Measurements from ENCODE around the gene NTN5. TPM values are rescaled to one million over a fixed set of nuclear protein-coding genes. Genes with fewer than 3 reads are reported as not detected.
"Not testable (repeated sequence)": the region's sequence is repeated elsewhere in the genome, so short reads cannot be mapped to it uniquely, and the experiment has no call there.

The NTN5 gene
- total RNA-seq, 3 donors from 2014 or later: 0.22 to 1.2 (median 0.46) TPM

GRCh38 chr19:48718711-48719231, 46.0 kb upstream of the NTN5 start:
- intact Hi-C loops (cut with DNase I, micrococcal nuclease): no loop called here
- ATAC-seq (no peak), DNase-seq (peak in 1 of 3 donors; percentile 35)
- Histone ChIP-seq H3K9me3 (no peaks in the 10 kb centered on the region), H3K36me3 (ENCODE audit: low read depth) (no peaks in the 10 kb centered on the region), H3K4me1 (ENCODE audit: low read depth) (peaks cover 18% of the 10 kb centered on the region), H3K4me3 (no peak overlapping the region)
- no peak for TF ChIP-seq CTCF (IDR thresholded peaks at IDR 0.05)

- H3K36me3 ChIP-seq (ENCODE audit: low read depth); H3K9me3 ChIP-seq; ATAC-seq; H3K4me3 ChIP-seq; intact Hi-C loops (cut with DNase I, micrococcal nuclease): not testable (repeated sequence)
- DNase-seq: peak in 1 of 3 donors; percentile 6
- peaks cover 19% of the 10 kb centered on the region for H3K4me1 ChIP-seq (ENCODE audit: low read depth)
These were observed 45.3 kb upstream of the NTN5 start for GRCh38 chr19:48718106-48718505.

GRCh38 chr19:48716562-48717291, 43.9 kb upstream of the NTN5 start:
- no peak for ATAC-seq
- intact Hi-C loops (cut with DNase I, micrococcal nuclease): no loop called here
- H3K36me3 ChIP-seq (ENCODE audit: low read depth): no peaks in the 10 kb centered on the region
- peaks cover 23% of the 10 kb centered on the region for H3K4me1 ChIP-seq (ENCODE audit: low read depth)
- H3K4me3 ChIP-seq: no peak overlapping the region
- no peak for TF ChIP-seq CTCF (IDR thresholded peaks at IDR 0.05)
- no peaks in the 10 kb centered on the region for H3K9me3 ChIP-seq
- peak in 1 of 3 donors; percentile 54 for DNase-seq

GRCh38 chr19:48715681-48716171, 42.9 kb upstream of the NTN5 start:
- TF ChIP-seq CTCF (IDR thresholded peaks at IDR 0.05): no peak
- Histone ChIP-seq H3K4me1 (ENCODE audit: low read depth) (peaks cover 23% of the 10 kb centered on the region), H3K4me3 (no peak overlapping the region), H3K9me3 (no peaks in the 10 kb centered on the region), H3K36me3 (ENCODE audit: low read depth) (no peaks in the 10 kb centered on the region)
- DNase-seq (peak in 1 of 3 donors; percentile 50), ATAC-seq (no peak)
- intact Hi-C loops (cut with DNase I, micrococcal nuclease): no loop called here

- Histone ChIP-seq H3K36me3 (ENCODE audit: low read depth) (no peaks in the 10 kb centered on the region), H3K4me1 (ENCODE audit: low read depth) (peaks cover 23% of the 10 kb centered on the region), H3K4me3 (no peak overlapping the region), H3K9me3 (no peaks in the 10 kb centered on the region)
- no peak for ATAC-seq
- intact Hi-C loops (cut with DNase I, micrococcal nuclease): no loop called here
- DNase-seq: peak in 2 of 3 donors; percentile 62 to 72
- no peak for TF ChIP-seq CTCF (IDR thresholded peaks at IDR 0.05)
These were observed 42.2 kb upstream of the NTN5 start for GRCh38 chr19:48714759-48715675.

Measured in mucosa of descending colon (tissue), 3 donors.